H1 (cell line): ENCODE results near the gene TNRC6A.

Source experiments
- ASH2L ChIP-seq: fragments of 200-600, 300-600 bp; sonication (generic); IDR thresholded peaks from one replicate; pipeline ENCODE4 v1.7.1; 2017; ENCODE audit warnings: low read length
- CHD1 ChIP-seq: IDR thresholded peaks from 2 replicates; pipeline ENCODE4 v1.6.1; 2012; ENCODE audit warnings: low read depth, low read length, improper control_type of control experiment
- GABPA ChIP-seq: IDR thresholded peaks from 2 replicates; pipeline ENCODE4 v1.6.1; 2011; ENCODE audit warnings: mild to moderate bottlenecking, low read length, moderate library complexity, borderline replicate concordance; ENCODE audit not compliant: insufficient read depth
- GTF2F1 ChIP-seq: IDR thresholded peaks from 2 replicates; pipeline ENCODE4 v1.6.1; 2012; ENCODE audit warnings: low read depth, low read length, improper control_type of control experiment, borderline replicate concordance
- HDAC2 ChIP-seq, 2 experiments: fragments of 300-600 bp in 1 of 2; sonication (generic) in 1 of 2; IDR thresholded peaks; 2 replicates each; pipeline ENCODE4 v1.6.1; 2011 to 2012; ENCODE audit warnings: low read depth in 2 of 2, low read length in 2 of 2, mild to moderate bottlenecking in 2 of 2, moderate library complexity in 2 of 2, borderline replicate concordance in 1 of 2, inconsistent platforms in 1 of 2
- RAD21 ChIP-seq, 2 experiments: IDR thresholded peaks in 1 of 2; conservative IDR thresholded peaks in 1 of 2; 2 replicates each; pipeline ENCODE4 v1.6.1; 2011; ENCODE audit warnings: low read depth in 2 of 2, low read length in 2 of 2, improper control_type of control experiment in 1 of 2, inconsistent platforms in 1 of 2, mild to moderate bottlenecking in 1 of 2, moderate library complexity in 1 of 2
- TF ChIP-seq, protein P1 (sequence below), 3 experiments: IDR thresholded peaks; 1 replicate in 2 of 3; 2 replicates in 1 of 3; pipeline versions ENCODE4 v1.5.1 to v1.6.1; 2011; ENCODE audit warnings: low read length in 3 of 3, mild to moderate bottlenecking in 3 of 3, inconsistent platforms in 2 of 3, low read depth in 1 of 3, moderate library complexity in 1 of 3; ENCODE audit not compliant: insufficient read depth in 1 of 3; ENCODE audit errors: control extremely low read depth in 1 of 3
- TF ChIP-seq, protein P2 (sequence below): IDR thresholded peaks from 2 replicates; pipeline ENCODE4 v1.6.1; 2011; ENCODE audit warnings: low read length, improper control_type of control experiment

DNA sequence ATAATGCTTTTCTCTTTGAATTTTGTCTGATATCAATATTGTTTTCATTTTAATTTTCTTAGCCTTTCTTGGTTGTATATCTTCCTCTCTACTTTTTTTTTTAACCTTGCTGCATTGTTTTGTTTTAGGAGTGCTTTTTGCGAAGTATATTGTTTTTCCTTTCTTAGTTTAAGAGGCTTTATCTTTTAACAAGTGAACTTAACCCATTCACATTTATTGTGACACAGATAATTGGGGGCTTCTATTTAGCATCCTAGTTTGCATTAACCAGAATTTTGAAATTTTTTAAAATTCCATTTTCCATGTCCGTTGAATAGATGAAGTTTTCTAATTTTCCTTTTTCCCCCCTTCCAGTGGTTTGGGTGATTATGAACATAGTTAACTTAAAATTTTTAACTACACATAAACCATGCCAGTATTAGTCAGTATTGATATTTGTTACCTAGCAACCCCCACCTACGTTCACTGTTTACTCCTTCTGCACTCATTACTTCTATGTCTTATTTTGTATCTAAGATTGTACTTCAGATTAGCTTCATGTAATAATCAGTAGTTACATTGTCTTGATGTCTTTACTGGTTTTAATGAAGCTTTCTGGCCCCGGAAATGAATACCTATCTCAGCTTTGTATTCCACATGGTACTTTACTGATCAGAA lies 44.4 kb downstream of the TNRC6A start:
- TF ChIP-seq HDAC2 (IDR thresholded peaks at IDR 0.05; ENCODE audit: borderline replicate concordance in 1 of 2, low read depth in 2 of 2, low read length in 2 of 2) (no peak), GTF2F1 (no peak), ASH2L (no peak), CHD1 (no peak), RAD21 (IDR thresholded peaks at IDR 0.05 in 1 of 2, conservative IDR thresholded peaks at IDR 0.05 in 1 of 2; ENCODE audit: low read depth in 2 of 2, low read length in 2 of 2) (no peak), GABPA (no peak)
- TF ChIP-seq, protein P1, sequence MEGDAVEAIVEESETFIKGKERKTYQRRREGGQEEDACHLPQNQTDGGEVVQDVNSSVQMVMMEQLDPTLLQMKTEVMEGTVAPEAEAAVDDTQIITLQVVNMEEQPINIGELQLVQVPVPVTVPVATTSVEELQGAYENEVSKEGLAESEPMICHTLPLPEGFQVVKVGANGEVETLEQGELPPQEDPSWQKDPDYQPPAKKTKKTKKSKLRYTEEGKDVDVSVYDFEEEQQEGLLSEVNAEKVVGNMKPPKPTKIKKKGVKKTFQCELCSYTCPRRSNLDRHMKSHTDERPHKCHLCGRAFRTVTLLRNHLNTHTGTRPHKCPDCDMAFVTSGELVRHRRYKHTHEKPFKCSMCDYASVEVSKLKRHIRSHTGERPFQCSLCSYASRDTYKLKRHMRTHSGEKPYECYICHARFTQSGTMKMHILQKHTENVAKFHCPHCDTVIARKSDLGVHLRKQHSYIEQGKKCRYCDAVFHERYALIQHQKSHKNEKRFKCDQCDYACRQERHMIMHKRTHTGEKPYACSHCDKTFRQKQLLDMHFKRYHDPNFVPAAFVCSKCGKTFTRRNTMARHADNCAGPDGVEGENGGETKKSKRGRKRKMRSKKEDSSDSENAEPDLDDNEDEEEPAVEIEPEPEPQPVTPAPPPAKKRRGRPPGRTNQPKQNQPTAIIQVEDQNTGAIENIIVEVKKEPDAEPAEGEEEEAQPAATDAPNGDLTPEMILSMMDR (IDR thresholded peaks at IDR 0.05; ENCODE audit: control extremely low read depth in 1 of 3, insufficient read depth in 1 of 3, low read depth in 1 of 3, low read length in 3 of 3): no peak
- TF ChIP-seq, protein P2, sequence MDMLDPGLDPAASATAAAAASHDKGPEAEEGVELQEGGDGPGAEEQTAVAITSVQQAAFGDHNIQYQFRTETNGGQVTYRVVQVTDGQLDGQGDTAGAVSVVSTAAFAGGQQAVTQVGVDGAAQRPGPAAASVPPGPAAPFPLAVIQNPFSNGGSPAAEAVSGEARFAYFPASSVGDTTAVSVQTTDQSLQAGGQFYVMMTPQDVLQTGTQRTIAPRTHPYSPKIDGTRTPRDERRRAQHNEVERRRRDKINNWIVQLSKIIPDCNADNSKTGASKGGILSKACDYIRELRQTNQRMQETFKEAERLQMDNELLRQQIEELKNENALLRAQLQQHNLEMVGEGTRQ: no peak
